NCI-H2171 treated with DMSO at 0.1 percent for 48 hours (cell line): Measurements from ENCODE around the gene RPS3.
"Not testable (repeated sequence)": the region's sequence is repeated elsewhere in the genome, so short reads cannot be mapped to it uniquely, and the experiment has no call there.

Experiments
- DNase-seq: peaks from one replicate; lab custom pipeline; 2025; lab: John Stamatoyannopoulos, UW

RPS3 gene

GRCh38 chr11:75380245-75380644 lies 19.1 kb upstream of the RPS3 start:
- no peak for DNase-seq

GRCh38 chr11:75380716-75381420 lies 18.4 kb upstream of the RPS3 start:
- no peak for DNase-seq

- DNase-seq, result no peak
Observed at GRCh38 chr11:75383246-75383645, 16.1 kb upstream of the RPS3 start.

GRCh38 chr11:75384438-75385080 lies 14.8 kb upstream of the RPS3 start:
- peak; percentile 35 for DNase-seq

DNA sequence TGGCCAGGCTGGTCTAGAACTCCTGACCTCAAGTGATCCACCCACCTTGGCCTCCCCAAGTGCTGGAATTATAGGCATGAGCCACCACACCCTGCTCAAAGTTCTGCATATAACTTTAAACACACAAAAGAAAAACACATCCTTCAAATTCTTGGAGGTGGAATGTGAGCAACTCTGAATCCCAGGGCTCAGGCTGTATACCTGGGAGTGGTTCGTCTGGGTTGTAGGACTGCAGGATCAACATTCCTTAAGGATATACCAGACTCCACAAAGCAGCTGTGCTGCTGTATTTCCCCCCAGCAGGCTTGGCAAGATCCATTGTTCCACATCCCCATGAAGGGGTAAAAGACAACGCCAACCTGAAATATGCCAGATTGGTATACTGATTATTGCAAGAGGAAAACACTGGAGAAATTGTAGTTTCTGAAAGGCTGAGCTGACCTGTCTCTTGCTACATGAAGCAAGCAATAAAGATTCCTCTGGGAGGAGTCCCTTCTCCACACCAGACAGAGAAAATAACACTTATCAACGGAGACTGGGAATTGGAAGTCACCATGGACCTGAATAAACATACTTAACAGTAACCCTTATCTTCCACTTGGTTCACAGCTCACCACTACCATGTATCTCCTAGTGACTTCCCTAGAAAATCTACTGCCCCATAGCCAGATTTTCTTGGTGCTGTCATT lies 12.2 kb upstream of the RPS3 start:
- no peak for DNase-seq

GRCh38 chr11:75387736-75388294 lies 11.5 kb upstream of the RPS3 start:
- DNase-seq, result no peak

GRCh38 chr11:75388386-75389275 lies 10.7 kb upstream of the RPS3 start:
- peak; percentile 74 for DNase-seq

DNA sequence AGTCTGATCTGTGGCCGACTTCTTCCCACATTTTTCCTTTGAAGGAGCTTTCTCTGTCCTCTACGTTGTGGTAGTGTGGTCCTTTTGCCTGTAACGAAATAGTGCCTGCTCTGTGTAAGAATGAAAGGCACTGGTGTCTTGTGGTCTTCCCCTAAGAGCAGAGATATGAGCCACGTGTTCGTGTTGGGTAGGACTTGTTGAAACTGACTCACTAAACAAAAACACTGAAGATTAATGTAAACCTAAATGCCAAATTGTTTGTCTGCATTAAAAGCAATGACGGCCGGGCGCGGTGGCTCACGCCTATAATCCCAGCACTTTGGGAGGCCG lies 10.1 kb upstream of the RPS3 start:
- no peak for DNase-seq

GRCh38 chr11:75389925-75390324 lies 9.4 kb upstream of the RPS3 start:
- DNase-seq, result no peak

- no peak for DNase-seq
Observed at GRCh38 chr11:75394085-75394840, 5.1 kb upstream of the RPS3 start.

GRCh38 chr11:75398906-75399305 lies 412 bp upstream of the RPS3 start:
- no peak for DNase-seq

- no peak for DNase-seq
Observed at GRCh38 chr11:75400146-75400865, 988 bp downstream of the RPS3 start.

- DNase-seq, result no peak
Observed at GRCh38 chr11:75402002-75402773, 2.9 kb downstream of the RPS3 start.

GRCh38 chr11:75403037-75403436 lies 3.7 kb downstream of the RPS3 start:
- no peak for DNase-seq

GRCh38 chr11:75403983-75404658 lies 4.8 kb downstream of the RPS3 start:
- no peak for DNase-seq

- DNase-seq, result peak; percentile 68
Observed at GRCh38 chr11:75406338-75406777, 7.0 kb downstream of the RPS3 start.

DNA sequence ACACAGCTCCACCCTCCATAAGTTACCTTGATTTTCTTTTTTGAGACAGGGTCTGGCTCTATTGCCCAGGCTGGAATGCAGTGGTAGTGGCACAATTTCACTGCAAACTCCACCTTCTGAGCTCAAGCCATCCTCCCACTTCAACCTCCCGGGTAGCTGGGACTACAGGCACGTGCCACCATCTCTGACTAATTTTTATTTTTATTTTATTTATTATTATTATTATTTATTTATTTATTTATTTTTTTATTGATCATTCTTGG lies 9.6 kb downstream of the RPS3 start:
- no peak for DNase-seq

DNA sequence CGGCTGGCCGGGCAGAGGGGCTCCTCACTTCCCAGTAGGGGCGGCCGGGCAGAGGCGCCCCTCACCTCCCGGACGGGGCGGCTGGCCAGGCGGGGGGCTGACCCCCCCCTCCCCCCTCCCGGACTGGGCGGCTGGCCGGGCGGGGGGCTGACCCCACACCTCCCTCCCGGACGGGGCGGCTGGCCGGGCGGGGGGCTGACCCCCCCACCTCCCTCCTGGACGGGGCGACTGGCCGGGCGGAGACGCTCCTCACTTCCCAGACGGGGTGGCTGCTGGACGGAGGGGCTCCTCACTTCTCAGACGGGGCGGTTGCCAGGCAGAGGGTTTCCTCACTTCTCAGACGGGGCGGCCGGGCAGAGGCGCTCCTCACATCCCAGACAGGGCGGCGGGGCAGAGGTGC lies 10.7 kb downstream of the RPS3 start:
- not testable (repeated sequence) for DNase-seq

- DNase-seq, result not testable (repeated sequence)
Observed at GRCh38 chr11:75413146-75413545, 13.8 kb downstream of the RPS3 start.
